ENCODE results near the gene YY1AP1. TPM values are rescaled to one million over a fixed set of nuclear protein-coding genes. Genes with fewer than 3 reads are reported as not detected.

The YY1AP1 gene
- total RNA-seq, 1 donor, result 54.6 TPM

Other genes with a start within 250 kb of the YY1AP1 start
- 41.5 and 41.6 TPM in 2 replicates for gene ASH1L, start 126.0 kb downstream of the YY1AP1 start, total RNA-seq
- gene MSTO1, start 78.6 kb downstream of the YY1AP1 start, total RNA-seq, result 25.3 and 28.6 TPM in 2 replicates
- gene DAP3, start 317 bp upstream of the YY1AP1 start, total RNA-seq, result 73.1 and 82.2 TPM in 2 replicates
- gene GON4L, start 168.4 kb upstream of the YY1AP1 start, total RNA-seq, result 39.4 and 44.2 TPM in 2 replicates
- gene SYT11, start 170.8 kb upstream of the YY1AP1 start, total RNA-seq, result 33.3 and 34.5 TPM in 2 replicates
- gene RIT1, start 222.6 kb upstream of the YY1AP1 start, total RNA-seq, result 36.9 and 39.5 TPM in 2 replicates
- gene KHDC4, start 245.6 kb upstream of the YY1AP1 start, total RNA-seq, result 32.7 and 37.3 TPM in 2 replicates

All from osteoblast (primary cell).